ENCODE data around the gene RAB3B.
"Not testable (repeated sequence)": the region's sequence is repeated elsewhere in the genome, so short reads cannot be mapped to it uniquely, and the experiment has no call there.

The RAB3B gene

GRCh38 chr1:52007215-52008002 lies 16.9 kb upstream of the RAB3B start:
- TF ChIP-seq CTCF (IDR thresholded peaks at IDR 0.05; ENCODE audit: extremely low read depth, insufficient read depth, missing control alignments), result no peak
- no peak for DNase-seq (ENCODE audit: low spot score)
- in situ Hi-C loops (cut with MboI; ENCODE audit: low pct_unique_long_range_greater_than_20kb, low sequenced_read_pairs, unreplicated experiment), result no loop called here

GRCh38 chr1:52006081-52006553 lies 15.6 kb upstream of the RAB3B start:
- in situ Hi-C loops (cut with MboI; ENCODE audit: low pct_unique_long_range_greater_than_20kb, low sequenced_read_pairs, unreplicated experiment); DNase-seq (ENCODE audit: low spot score): not testable (repeated sequence)

- DNase-seq (ENCODE audit: low spot score); in situ Hi-C loops (cut with MboI; ENCODE audit: low pct_unique_long_range_greater_than_20kb, low sequenced_read_pairs, unreplicated experiment): not testable (repeated sequence)
These were observed 15.0 kb upstream of the RAB3B start for GRCh38 chr1:52005548-52005947.

- in situ Hi-C loops (cut with MboI; ENCODE audit: low pct_unique_long_range_greater_than_20kb, low sequenced_read_pairs, unreplicated experiment), result loop anchor here (5.0 kb wide), 1 partner anchor 102 kb away; no protein-coding TSS in a partner anchor
- TF ChIP-seq CTCF (IDR thresholded peaks at IDR 0.05; ENCODE audit: extremely low read depth, insufficient read depth, missing control alignments), result no peak
- no peak for DNase-seq (ENCODE audit: low spot score)
These were observed 13.4 kb upstream of the RAB3B start for GRCh38 chr1:52003877-52004276.

- peak; percentile 92 for TF ChIP-seq CTCF (IDR thresholded peaks at IDR 0.05; ENCODE audit: extremely low read depth, insufficient read depth, missing control alignments)
- DNase-seq (ENCODE audit: low spot score), result peak; percentile 86
- in situ Hi-C loops (cut with MboI; ENCODE audit: low pct_unique_long_range_greater_than_20kb, low sequenced_read_pairs, unreplicated experiment), result loop anchor here (5.0 kb wide), 1 partner anchor 100 kb away; no protein-coding TSS in a partner anchor
These were observed 11.8 kb upstream of the RAB3B start for GRCh38 chr1:52002038-52002917.

GRCh38 chr1:51998701-51999100 lies 8.2 kb upstream of the RAB3B start:
- no peak for DNase-seq (ENCODE audit: low spot score)
- TF ChIP-seq CTCF (IDR thresholded peaks at IDR 0.05; ENCODE audit: extremely low read depth, insufficient read depth, missing control alignments), result no peak
- in situ Hi-C loops (cut with MboI; ENCODE audit: low pct_unique_long_range_greater_than_20kb, low sequenced_read_pairs, unreplicated experiment), result no loop called here

- TF ChIP-seq CTCF (IDR thresholded peaks at IDR 0.05; ENCODE audit: extremely low read depth, insufficient read depth, missing control alignments), result no peak
- in situ Hi-C loops (cut with MboI; ENCODE audit: low pct_unique_long_range_greater_than_20kb, low sequenced_read_pairs, unreplicated experiment), result no loop called here
- DNase-seq (ENCODE audit: low spot score), result no peak
These were observed 7.5 kb upstream of the RAB3B start for GRCh38 chr1:51997974-51998382.

All from GM13977 (cell line).